Neural crest cell (in vitro differentiated cells): Measurements from ENCODE around the gene VAMP1. TPM values are rescaled to one million over a fixed set of nuclear protein-coding genes. Genes with fewer than 3 reads are reported as not detected.
"Not testable (repeated sequence)": the region's sequence is repeated elsewhere in the genome, so short reads cannot be mapped to it uniquely, and the experiment has no call there.

Source experiments
- DNase-seq: peaks from one replicate; pipeline ENCODE4 v3.0.0; 2021; ENCODE audit warnings: low read depth, mixed read lengths, low spot score
- H3K27ac Mint-ChIP-seq: one replicate; pipeline ENCODE4 v1.8.0; 2021; ENCODE audit warnings: mild to moderate bottlenecking, mixed read lengths; ENCODE audit not compliant: unreplicated experiment
- H3K27me3 Mint-ChIP-seq: 2 replicates; pipeline ENCODE4 v1.8.0; 2021; ENCODE audit warnings: low read depth, mild to moderate bottlenecking, mixed read lengths
- H3K36me3 Mint-ChIP-seq: 2 replicates; pipeline ENCODE4 v1.8.0; 2021; ENCODE audit warnings: low read depth, mild to moderate bottlenecking, mixed read lengths
- H3K4me1 Mint-ChIP-seq: 2 replicates; pipeline ENCODE4 v1.8.0; 2021; ENCODE audit warnings: mixed read lengths
- H3K4me3 Mint-ChIP-seq: one replicate; pipeline ENCODE4 v1.8.0; 2021; ENCODE audit warnings: mild to moderate bottlenecking, mixed read lengths
- H3K9me3 Mint-ChIP-seq: 2 replicates; pipeline ENCODE4 v1.8.0; 2021; ENCODE audit warnings: mixed read lengths
- total RNA-seq: library from RNA; stranded (reverse); gene quantifications from 2 replicates; pipeline ENCODE4 v1.2.1, GENCODE V29; 2021
- TF ChIP-seq, protein P1 (sequence below): fragments of 200-600 bp; sonication (generic); conservative IDR thresholded peaks from 2 replicates; pipeline ENCODE4 v1.5.0; 2021; ENCODE audit warnings: antibody characterized with exemption, mild to moderate bottlenecking

The VAMP1 gene
- total RNA-seq, 1 donor from 2014 or later: 9.8 TPM

DNA sequence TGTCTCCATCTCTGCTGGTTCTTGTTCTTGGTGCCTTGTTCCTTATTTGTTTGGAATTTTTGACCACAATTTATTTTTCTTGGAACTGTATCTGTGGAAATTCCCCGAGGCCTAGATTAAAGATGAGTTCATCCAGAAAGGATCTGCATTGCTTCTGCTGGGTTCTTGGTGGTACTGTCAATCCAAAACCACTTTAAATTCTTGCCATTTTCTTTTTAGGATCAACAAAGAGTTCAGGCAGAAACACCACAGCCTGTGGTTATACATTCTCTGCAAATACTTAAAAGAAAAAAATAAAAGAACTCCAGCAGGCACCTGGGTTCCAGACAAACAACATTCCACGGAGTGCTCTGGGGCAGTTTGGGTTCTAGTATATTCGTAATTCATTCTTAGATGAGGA lies 6.0 kb upstream of the VAMP1 start:
- no peaks in the 10 kb centered on the region for H3K9me3 Mint-ChIP-seq
- H3K4me3 Mint-ChIP-seq: no peak overlapping the region
- no peak for DNase-seq
- TF ChIP-seq, protein P1, sequence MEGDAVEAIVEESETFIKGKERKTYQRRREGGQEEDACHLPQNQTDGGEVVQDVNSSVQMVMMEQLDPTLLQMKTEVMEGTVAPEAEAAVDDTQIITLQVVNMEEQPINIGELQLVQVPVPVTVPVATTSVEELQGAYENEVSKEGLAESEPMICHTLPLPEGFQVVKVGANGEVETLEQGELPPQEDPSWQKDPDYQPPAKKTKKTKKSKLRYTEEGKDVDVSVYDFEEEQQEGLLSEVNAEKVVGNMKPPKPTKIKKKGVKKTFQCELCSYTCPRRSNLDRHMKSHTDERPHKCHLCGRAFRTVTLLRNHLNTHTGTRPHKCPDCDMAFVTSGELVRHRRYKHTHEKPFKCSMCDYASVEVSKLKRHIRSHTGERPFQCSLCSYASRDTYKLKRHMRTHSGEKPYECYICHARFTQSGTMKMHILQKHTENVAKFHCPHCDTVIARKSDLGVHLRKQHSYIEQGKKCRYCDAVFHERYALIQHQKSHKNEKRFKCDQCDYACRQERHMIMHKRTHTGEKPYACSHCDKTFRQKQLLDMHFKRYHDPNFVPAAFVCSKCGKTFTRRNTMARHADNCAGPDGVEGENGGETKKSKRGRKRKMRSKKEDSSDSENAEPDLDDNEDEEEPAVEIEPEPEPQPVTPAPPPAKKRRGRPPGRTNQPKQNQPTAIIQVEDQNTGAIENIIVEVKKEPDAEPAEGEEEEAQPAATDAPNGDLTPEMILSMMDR: no peak
- no peak overlapping the region for H3K27ac Mint-ChIP-seq
- H3K36me3 Mint-ChIP-seq: no peaks in the 10 kb centered on the region
- peaks cover 5% of the 10 kb centered on the region for H3K4me1 Mint-ChIP-seq
- peaks cover 6% of the 10 kb centered on the region for H3K27me3 Mint-ChIP-seq

DNA sequence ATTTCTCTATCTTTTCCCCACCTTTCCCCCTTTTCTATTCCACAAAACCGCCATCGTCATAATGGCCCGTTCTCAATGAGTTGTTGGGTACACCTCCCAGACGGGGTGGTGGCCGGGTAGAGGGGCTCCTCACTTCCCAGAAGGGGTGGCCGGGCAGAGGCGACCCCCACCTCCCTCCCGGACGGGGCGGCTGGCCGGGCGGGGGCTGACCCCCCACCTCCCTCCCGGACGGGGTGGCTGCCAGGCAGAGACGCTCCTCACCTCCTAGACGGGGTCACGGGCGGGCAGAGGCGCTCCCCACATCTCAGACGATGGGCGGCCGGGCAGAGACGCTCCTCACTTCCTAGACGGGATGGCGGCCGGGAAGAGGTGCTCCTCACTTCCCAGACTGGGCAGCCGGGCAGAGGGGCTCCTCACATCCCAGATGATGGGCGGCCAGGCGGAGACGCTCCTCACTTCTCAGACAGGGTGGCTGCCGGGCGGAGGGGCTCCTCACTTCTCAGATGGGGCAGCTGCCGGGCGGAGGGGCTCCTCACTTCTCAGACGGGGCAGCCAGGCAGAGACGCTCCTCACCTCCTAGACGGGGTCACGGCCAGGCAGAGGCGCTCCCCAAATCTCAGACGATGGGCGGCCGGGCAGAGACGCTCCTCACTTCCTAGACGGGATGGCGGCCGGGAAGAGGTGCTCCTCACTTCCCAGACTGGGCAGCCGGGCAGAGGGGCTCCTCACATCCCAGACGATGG lies 4.9 kb upstream of the VAMP1 start:
- H3K27me3 Mint-ChIP-seq, H3K36me3 Mint-ChIP-seq, DNase-seq, H3K4me3 Mint-ChIP-seq, H3K9me3 Mint-ChIP-seq, H3K27ac Mint-ChIP-seq: not testable (repeated sequence)
- H3K4me1 Mint-ChIP-seq: peaks cover 14% of the 10 kb centered on the region

DNA sequence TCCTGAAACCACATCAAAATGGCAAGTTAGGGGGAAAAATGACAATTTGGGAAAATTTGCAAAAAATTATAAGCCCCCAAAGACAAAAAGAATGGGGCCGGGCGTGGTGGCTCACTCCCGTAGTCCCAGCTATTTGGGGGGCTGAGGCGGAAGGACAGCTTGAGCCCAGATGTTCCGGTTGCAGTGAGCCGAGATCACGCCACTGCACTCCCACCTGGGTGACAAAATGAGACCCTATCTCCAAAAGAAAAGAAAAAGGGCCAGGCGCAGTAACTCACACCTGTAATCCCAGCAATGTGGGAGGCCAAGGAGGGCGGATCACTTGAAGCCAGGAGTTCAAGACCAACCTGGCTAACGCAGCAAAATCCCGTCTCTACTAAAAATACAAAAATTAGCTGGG lies 2.0 kb upstream of the VAMP1 start:
- Mint-ChIP-seq H3K36me3 (no peaks in the 10 kb centered on the region), H3K27me3 (peaks cover 3% of the 10 kb centered on the region), H3K4me1 (peaks cover 24% of the 10 kb centered on the region), H3K27ac (no peak overlapping the region), H3K4me3 (peak overlapping the region; percentile 3), H3K9me3 (no peaks in the 10 kb centered on the region)
- no peak for DNase-seq
- TF ChIP-seq, protein P1: no peak

DNA sequence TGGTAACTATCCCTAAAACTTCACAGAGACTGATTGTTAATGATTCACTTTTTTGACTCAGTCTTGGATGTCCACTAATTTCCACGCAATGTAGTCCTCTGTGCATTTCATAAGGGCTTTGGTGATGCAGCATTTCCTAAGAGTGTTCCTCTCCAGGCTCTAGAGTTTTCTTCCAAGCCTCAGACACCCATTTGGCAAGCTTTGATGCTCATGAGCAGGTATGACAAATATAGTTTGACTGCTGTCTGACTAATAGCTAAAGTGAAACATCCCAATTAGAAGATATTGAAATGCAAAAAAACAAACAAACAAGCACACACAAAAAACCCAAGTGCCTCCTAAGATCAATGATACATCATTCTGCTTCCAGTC lies 1.5 kb upstream of the VAMP1 start:
- peaks cover 3% of the 10 kb centered on the region for H3K27me3 Mint-ChIP-seq

DNA sequence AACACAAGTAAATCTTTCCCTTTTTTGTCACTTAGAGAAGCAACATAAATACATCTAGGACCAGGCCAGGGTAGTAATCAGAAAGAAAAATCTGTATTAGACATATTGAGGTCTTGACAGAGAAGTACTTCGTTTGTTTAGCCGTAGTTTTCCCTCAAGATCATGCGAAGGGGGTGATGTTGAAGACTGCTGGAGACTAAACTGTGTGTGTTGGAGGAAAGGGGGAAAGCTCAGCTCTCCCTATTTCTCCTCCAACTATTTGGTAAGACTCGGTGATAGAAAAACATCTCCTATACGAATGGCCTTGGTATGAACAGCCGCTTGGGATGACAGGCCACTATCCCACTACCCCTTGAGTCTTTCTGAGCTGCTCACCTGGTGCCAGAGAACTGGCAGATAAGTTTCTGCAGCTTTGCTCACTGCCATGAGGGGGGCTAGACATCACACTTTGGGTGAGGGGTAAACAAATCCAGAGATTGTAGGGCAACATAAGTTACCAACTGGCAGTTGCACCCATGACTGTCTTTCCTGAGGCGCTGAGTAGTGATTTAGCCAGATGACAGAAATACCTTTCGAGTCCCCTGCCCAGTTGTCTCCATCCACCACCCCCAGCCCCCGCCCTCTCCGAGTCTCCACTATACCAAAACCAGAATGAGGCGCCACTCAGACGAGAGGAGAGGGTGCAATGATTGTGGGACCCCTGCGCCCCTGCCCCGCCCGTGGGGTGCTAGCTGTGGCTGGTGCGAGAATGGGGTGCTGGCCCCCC lies 685 bp downstream of the VAMP1 start:
- H3K9me3 Mint-ChIP-seq: no peaks in the 10 kb centered on the region
- H3K4me1 Mint-ChIP-seq: peaks cover 23% of the 10 kb centered on the region
- DNase-seq: no peak
- peak overlapping the region; percentile 92 for H3K4me3 Mint-ChIP-seq
- H3K36me3 Mint-ChIP-seq: no peaks in the 10 kb centered on the region
- H3K27ac Mint-ChIP-seq: no peak overlapping the region
- H3K27me3 Mint-ChIP-seq: peaks cover 2% of the 10 kb centered on the region
- TF ChIP-seq, protein P1: no peak

More for the DNA sequence above, 1.5 kb upstream of the VAMP1 start:
- H3K4me3 Mint-ChIP-seq: peak overlapping the region; percentile 3
- peaks cover 24% of the 10 kb centered on the region for H3K4me1 Mint-ChIP-seq
- TF ChIP-seq, protein P1: no peak
- no peak overlapping the region for H3K27ac Mint-ChIP-seq
- DNase-seq: no peak
- no peaks in the 10 kb centered on the region for H3K9me3 Mint-ChIP-seq
- no peaks in the 10 kb centered on the region for H3K36me3 Mint-ChIP-seq

DNA sequence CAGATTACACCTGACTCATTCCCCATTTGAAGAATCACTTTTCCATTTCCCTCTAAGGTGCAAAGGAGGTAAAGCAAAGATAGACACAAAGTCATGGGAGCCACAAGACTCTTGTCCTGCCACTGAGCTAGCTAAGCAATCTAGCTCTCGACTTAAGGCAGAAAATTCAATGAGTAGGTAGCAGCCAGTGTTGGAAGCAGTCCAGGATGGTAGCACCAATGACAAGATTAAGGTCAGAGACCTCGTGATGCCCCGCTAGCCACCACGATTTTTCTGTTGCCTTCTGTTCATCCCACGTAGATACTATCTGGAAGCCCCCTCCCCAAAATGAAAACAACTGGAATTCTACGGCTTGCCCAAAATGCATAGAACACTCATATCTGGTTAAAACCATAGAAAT lies 1.4 kb downstream of the VAMP1 start:
- TF ChIP-seq, protein P1: no peak

More for the DNA sequence above, 1.4 kb downstream of the VAMP1 start:
- Mint-ChIP-seq H3K9me3 (no peaks in the 10 kb centered on the region), H3K4me1 (peaks cover 19% of the 10 kb centered on the region), H3K4me3 (peak overlapping the region; percentile 66), H3K27me3 (no peaks in the 10 kb centered on the region), H3K36me3 (peaks cover 2% of the 10 kb centered on the region), H3K27ac (no peak overlapping the region)
- DNase-seq: no peak
